ENCODE data around the gene TLN1. TPM values are rescaled to one million over a fixed set of nuclear protein-coding genes. Genes with fewer than 3 reads are reported as not detected.
A peak's percentile ranks its signal among the peaks of the same experiment; 100 is the strongest.

TLN1 gene
- total RNA-seq, 2 experiments from 2014 or later, result 98.8 to 177 TPM

DNA sequence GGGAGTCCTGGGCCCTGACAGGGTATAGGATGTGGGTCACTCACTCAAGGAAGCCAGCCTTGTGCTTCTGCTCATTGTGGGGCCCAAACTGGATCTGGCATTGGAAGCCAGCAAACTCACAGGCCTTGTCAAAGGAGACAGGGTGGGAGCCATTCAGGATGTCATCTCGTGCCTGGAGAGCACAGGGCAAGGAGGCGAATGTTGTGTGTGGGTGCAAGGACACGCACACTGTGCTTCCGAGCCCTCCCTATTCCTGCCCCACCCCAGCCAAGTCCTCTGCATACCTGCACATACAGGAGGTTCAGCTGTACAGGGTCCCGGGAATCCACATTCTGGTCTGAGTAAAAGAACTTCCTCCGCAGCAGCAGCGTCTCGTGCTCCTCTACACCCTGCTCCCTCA, 8.1 kb downstream of the TLN1 start:
- Histone ChIP-seq H3K9me2 (ENCODE audit: insufficient read depth, low read length) (no peaks in the 10 kb centered on the region), H3K36me3 (ENCODE audit: insufficient read depth, low read length) (peaks cover 81% of the 10 kb centered on the region), H3K4me3 (ENCODE audit: low read depth, low read length, poor library complexity, severe bottlenecking) (no peak overlapping the region), H3K27ac (ENCODE audit: low read depth, low read length, poor library complexity, severe bottlenecking) (no peak overlapping the region), H4K20me1 (ENCODE audit: insufficient read depth, low read length) (peaks cover 4% of the 10 kb centered on the region; the same call in 1 of the 2 replicates), H3K79me2 (ENCODE audit: insufficient read depth, low read depth, low read length) (peaks cover 22% of the 10 kb centered on the region), H3K4me1 (ENCODE audit: insufficient read depth, low read length, poor library complexity, severe bottlenecking) (peaks cover 25% of the 10 kb centered on the region), H3K9me3 (ENCODE audit: low read length) (no peaks in the 10 kb centered on the region), H2AFZ (ENCODE audit: low read length) (no peak overlapping the region), H3K4me2 (ENCODE audit: low read length) (no peak overlapping the region)
- no peak for DNase-seq (ENCODE audit: low spot score)
- intact Hi-C loops (cut with micrococcal nuclease; ENCODE audit: unreplicated experiment), result no loop called here
- BruUV-seq (replicated peaks), result no TSS peak
- no peak for TF ChIP-seq CTCF (conservative IDR thresholded peaks at IDR 0.05; ENCODE audit: low read length)
- TF ChIP-seq EZH2phosphoT487 (IDR thresholded peaks at IDR 0.05; ENCODE audit: borderline replicate concordance, low read depth, low read length), result no peak
- ChIA-PET POLR2A (no interaction called here), CTCF (ENCODE audit: unreplicated experiment) (interaction anchor here (0.6 kb wide), 1 partner anchor 30 kb away, joined by 4 read pairs; no protein-coding TSS in a partner anchor)

- intact Hi-C loops (cut with micrococcal nuclease; ENCODE audit: unreplicated experiment), result no loop called here
- Histone ChIP-seq H3K4me3 (ENCODE audit: low read depth, low read length, poor library complexity, severe bottlenecking) (no peak overlapping the region), H3K36me3 (ENCODE audit: insufficient read depth, low read length) (peaks cover 86% of the 10 kb centered on the region), H3K4me1 (ENCODE audit: insufficient read depth, low read length, poor library complexity, severe bottlenecking) (peaks cover 20% of the 10 kb centered on the region), H3K79me2 (ENCODE audit: insufficient read depth, low read depth, low read length) (peaks cover 17% of the 10 kb centered on the region), H3K9me2 (ENCODE audit: insufficient read depth, low read length) (no peaks in the 10 kb centered on the region), H4K20me1 (ENCODE audit: insufficient read depth, low read length) (peaks cover 4% of the 10 kb centered on the region; the same call in 1 of the 2 replicates), H3K9me3 (ENCODE audit: low read length) (no peaks in the 10 kb centered on the region), H3K4me2 (ENCODE audit: low read length) (no peak overlapping the region), H3K27ac (ENCODE audit: low read depth, low read length, poor library complexity, severe bottlenecking) (no peak overlapping the region), H2AFZ (ENCODE audit: low read length) (no peak overlapping the region)
- POLR2A ChIA-PET, result no interaction called here
- no peak for TF ChIP-seq CTCF (conservative IDR thresholded peaks at IDR 0.05; ENCODE audit: low read length)
- TF ChIP-seq EZH2phosphoT487 (IDR thresholded peaks at IDR 0.05; ENCODE audit: borderline replicate concordance, low read depth, low read length), result no peak
- no peak for DNase-seq (ENCODE audit: low spot score)
- BruUV-seq (replicated peaks), result no TSS peak
- CTCF ChIA-PET (ENCODE audit: unreplicated experiment), result interaction anchor here (0.5 to 0.6 kb wide), 2 partner anchors 30 to 33 kb away, joined by 4 read pairs; no protein-coding TSS in a partner anchor
These were observed 8.6 kb downstream of the TLN1 start for GRCh38 chr9:35723426-35723825.

DNA sequence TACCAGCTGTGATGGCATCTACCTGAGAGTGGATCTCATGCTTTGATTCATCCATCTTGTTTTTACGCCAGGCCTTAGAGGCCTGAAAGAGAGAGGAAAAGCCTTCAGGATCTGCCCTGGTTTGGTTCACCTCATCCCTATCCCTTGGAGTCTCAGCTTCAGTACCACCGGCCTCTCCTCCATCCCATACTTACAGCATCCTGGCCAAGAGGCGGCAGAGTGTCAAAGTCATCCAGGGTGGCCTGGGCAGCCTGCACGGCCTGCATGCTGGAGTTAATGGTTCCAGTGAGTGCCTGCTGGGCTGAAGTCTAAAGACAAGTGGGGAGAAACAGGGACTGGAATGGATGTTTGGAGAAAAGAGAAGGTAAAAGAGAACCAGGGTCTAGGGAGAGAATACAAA, 12.4 kb downstream of the TLN1 start:
- ChIA-PET POLR2A (no interaction called here), CTCF (ENCODE audit: unreplicated experiment) (interaction anchor here (1.0 kb wide), 1 partner anchor 95 kb away, joined by 3 read pairs; the partner anchor contains the start of gene HINT2)
- Histone ChIP-seq H3K4me1 (ENCODE audit: insufficient read depth, low read length, poor library complexity, severe bottlenecking) (no peaks in the 10 kb centered on the region), H3K4me3 (ENCODE audit: low read depth, low read length, poor library complexity, severe bottlenecking) (no peak overlapping the region), H3K4me2 (ENCODE audit: low read length) (no peak overlapping the region), H3K9me2 (ENCODE audit: insufficient read depth, low read length) (no peaks in the 10 kb centered on the region), H3K9me3 (ENCODE audit: low read length) (no peaks in the 10 kb centered on the region), H4K20me1 (ENCODE audit: insufficient read depth, low read length) (no peaks in the 10 kb centered on the region), H3K79me2 (ENCODE audit: insufficient read depth, low read depth, low read length) (no peaks in the 10 kb centered on the region), H3K36me3 (ENCODE audit: insufficient read depth, low read length) (peaks cover 99% of the 10 kb centered on the region), H3K27ac (ENCODE audit: low read depth, low read length, poor library complexity, severe bottlenecking) (no peak overlapping the region), H2AFZ (ENCODE audit: low read length) (no peak overlapping the region)
- intact Hi-C loops (cut with micrococcal nuclease; ENCODE audit: unreplicated experiment), result no loop called here
- no peak for DNase-seq (ENCODE audit: low spot score)
- TF ChIP-seq EZH2phosphoT487 (IDR thresholded peaks at IDR 0.05; ENCODE audit: borderline replicate concordance, low read depth, low read length), result no peak
- TF ChIP-seq CTCF (conservative IDR thresholded peaks at IDR 0.05; ENCODE audit: low read length), result no peak
- BruUV-seq (replicated peaks), result TSS peak; percentile 72

Data from OCI-LY7 (cell line).